Stimulated activated CD8-positive, alpha-beta memory T cell treated with anti-CD3 and anti-CD28 coated beads, Interleukin-7, amount 100 ng/mL, for 24 hours (primary cell): ENCODE results near the gene MAN2C1.
"Not testable (repeated sequence)": the region's sequence is repeated elsewhere in the genome, so short reads cannot be mapped to it uniquely, and the experiment has no call there.

Experiments used
- DNase-seq: peaks from one replicate; pipeline ENCODE4 v3.0.0-alpha.2; 2020; ENCODE audit warnings: low read depth

The MAN2C1 gene

GRCh38 chr15:75360856-75361255 is 7.6 kb downstream of the MAN2C1 start:
- DNase-seq = no peak

- no peak for DNase-seq
Observed at GRCh38 chr15:75360391-75360790, 8.0 kb downstream of the MAN2C1 start.

GRCh38 chr15:75359537-75360250 is 8.7 kb downstream of the MAN2C1 start:
- DNase-seq = no peak

GRCh38 chr15:75358771-75359536 is 9.5 kb downstream of the MAN2C1 start:
- DNase-seq = no peak

GRCh38 chr15:75357976-75358673 is 10.3 kb downstream of the MAN2C1 start:
- no peak for DNase-seq

GRCh38 chr15:75356517-75356916 is 11.9 kb downstream of the MAN2C1 start:
- no peak for DNase-seq

GRCh38 chr15:75356006-75356405 is 12.4 kb downstream of the MAN2C1 start:
- DNase-seq = no peak

GRCh38 chr15:75355369-75355768 is 13.0 kb downstream of the MAN2C1 start:
- no peak for DNase-seq

GRCh38 chr15:75354454-75354853 is 14.0 kb downstream of the MAN2C1 start:
- no peak for DNase-seq

- no peak for DNase-seq
Observed at GRCh38 chr15:75353604-75354003, 14.8 kb downstream of the MAN2C1 start.

GRCh38 chr15:75352186-75353080 is 16.0 kb downstream of the MAN2C1 start:
- DNase-seq = no peak

- no peak for DNase-seq
Observed at GRCh38 chr15:75350601-75351361, 17.6 kb downstream of the MAN2C1 start.

GRCh38 chr15:75349851-75350588 is 18.4 kb downstream of the MAN2C1 start:
- DNase-seq = peak; percentile 47

- DNase-seq = not testable (repeated sequence)
Observed at GRCh38 chr15:75349351-75349669, 19.1 kb downstream of the MAN2C1 start.

GRCh38 chr15:75348562-75349350 is 19.7 kb downstream of the MAN2C1 start:
- DNase-seq = no peak

- no peak for DNase-seq
Observed at GRCh38 chr15:75348034-75348561, 20.3 kb downstream of the MAN2C1 start.

GRCh38 chr15:75347222-75348033 is 21.0 kb downstream of the MAN2C1 start:
- DNase-seq = no peak

- no peak for DNase-seq
Observed at GRCh38 chr15:75346796-75347221, 21.6 kb downstream of the MAN2C1 start, which contains the start of gene NEIL1. Gene NEIL1, plus strand, starts transcription at chr15:75347039. Its CDS starts 1,867 bp downstream, at chr15:75348906.
